Frontal cortex (tissue), 4 donors: ENCODE results near the gene ZNF280A. TPM values are rescaled to one million over a fixed set of nuclear protein-coding genes. Genes with fewer than 3 reads are reported as not detected.
"Not testable (repeated sequence)": the region's sequence is repeated elsewhere in the genome, so short reads cannot be mapped to it uniquely, and the experiment has no call there.

Source experiments
- DNase-seq, 2 donors: peaks; one replicate each; pipeline ENCODE4 v3.0.0; 2012; ENCODE audit warnings: low spot score in 2 of 2
- FAIRE-seq: peaks from 2 replicates; lab custom pipeline; 2012; peaks lifted over from hg19 to GRCh38; lab: Jason Lieb, UNC
- total RNA-seq: library from RNA; depleted of rRNA; stranded (reverse); fragments of >200 nt; gene quantifications from one replicate; pipeline ENCODE4 v1.2.3, GENCODE V29; 2014
- donor health status: control.
- donor health status: control.
- donor health status: control.

The ZNF280A gene
- total RNA-seq, 1 donor from 2014 or later, result not detected

- no peak for FAIRE-seq
These were observed 26.4 kb upstream of the ZNF280A start for GRCh38 chr22:22546490-22546889.

GRCh38 chr22:22545084-22545483, 25.0 kb upstream of the ZNF280A start:
- FAIRE-seq (no peak), DNase-seq (no peak)

More at GRCh38 chr22:22546490-22546889, 26.4 kb upstream of the ZNF280A start:
- no peak for DNase-seq

GRCh38 chr22:22538226-22538989, 18.3 kb upstream of the ZNF280A start:
- DNase-seq, result no peak
- FAIRE-seq, result no peak

- FAIRE-seq (no peak), DNase-seq (no peak)
These were observed 16.8 kb upstream of the ZNF280A start for GRCh38 chr22:22536916-22537315.

GRCh38 chr22:22536515-22536914, 16.4 kb upstream of the ZNF280A start:
- DNase-seq (no peak), FAIRE-seq (no peak)

- no peak for DNase-seq
- FAIRE-seq, result no peak
These were observed 15.6 kb upstream of the ZNF280A start for GRCh38 chr22:22535662-22536061.

GRCh38 chr22:22534604-22535415, 14.7 kb upstream of the ZNF280A start:
- DNase-seq (no peak), FAIRE-seq (no peak)

GRCh38 chr22:22533863-22534262, 13.8 kb upstream of the ZNF280A start:
- FAIRE-seq (no peak), DNase-seq (no peak)

GRCh38 chr22:22533417-22533816, 13.3 kb upstream of the ZNF280A start:
- DNase-seq, result no peak
- no peak for FAIRE-seq

- FAIRE-seq, DNase-seq: not testable (repeated sequence)
These were observed 12.5 kb upstream of the ZNF280A start for GRCh38 chr22:22532547-22533071.

- DNase-seq (no peak), FAIRE-seq (no peak)
These were observed 11.9 kb upstream of the ZNF280A start for GRCh38 chr22:22531770-22532546.

GRCh38 chr22:22528780-22529179, 8.7 kb upstream of the ZNF280A start:
- no peak for DNase-seq
- no peak for FAIRE-seq

- DNase-seq, result no peak
- FAIRE-seq, result no peak
These were observed 7.2 kb upstream of the ZNF280A start for GRCh38 chr22:22527312-22527711.

GRCh38 chr22:22526125-22526912, 6.2 kb upstream of the ZNF280A start:
- no peak for FAIRE-seq
- no peak for DNase-seq

GRCh38 chr22:22523494-22523893, 3.4 kb upstream of the ZNF280A start:
- no peak for DNase-seq
- FAIRE-seq, result no peak

GRCh38 chr22:22521631-22522030, 1.6 kb upstream of the ZNF280A start:
- FAIRE-seq (no peak), DNase-seq (no peak)

GRCh38 chr22:22520667-22521602, 865 bp upstream of the ZNF280A start:
- FAIRE-seq (no peak), DNase-seq (no peak)

GRCh38 chr22:22519591-22519990, 479 bp downstream of the ZNF280A start:
- FAIRE-seq, result no peak
- DNase-seq, result no peak
